GM23338 (cell line): ENCODE data around the gene TMEM213.

Source experiments
- CREB1 ChIP-seq: fragments of 250-450 bp; sonication (Bioruptor Pico); IDR thresholded peaks from 2 replicates; pipeline ENCODE4 v1.5.0; 2020; ENCODE audit warnings: low read depth, mild to moderate bottlenecking, moderate library complexity
- CTCF ChIP-seq, 2 experiments: fragments of 200-600 bp in 1 of 2; sonication (generic) in 1 of 2; conservative IDR thresholded peaks; 2 replicates each; pipeline versions ENCODE4 v1.5.1 to v1.6.1; 2016 to 2017; ENCODE audit warnings: antibody characterized with exemption in 2 of 2, low read depth in 2 of 2, mild to moderate bottlenecking in 2 of 2, moderate library complexity in 1 of 2
- ETS1 ChIP-seq: IDR thresholded peaks from 2 replicates; pipeline ENCODE4 v1.6.1; 2016; ENCODE audit warnings: antibody characterized with exemption
- EZH2 ChIP-seq: fragments of 200-600 bp; sonication (generic); IDR thresholded peaks from one replicate; pipeline ENCODE4 v1.8.0; 2017; ENCODE audit warnings: antibody characterized with exemption, mild to moderate bottlenecking, low read depth; ENCODE audit not compliant: unreplicated experiment
- EZH2phosphoT487 ChIP-seq: fragments of 200-600 bp; sonication (generic); IDR thresholded peaks from one replicate; pipeline ENCODE4 v1.8.1; 2018; ENCODE audit warnings: antibody characterized with exemption; ENCODE audit not compliant: unreplicated experiment
- JUNB ChIP-seq: IDR thresholded peaks from one replicate; pipeline ENCODE4 v1.6.1; 2016; ENCODE audit warnings: antibody characterized with exemption; ENCODE audit not compliant: unreplicated experiment
- NANOG ChIP-seq: IDR thresholded peaks from 2 replicates; pipeline ENCODE4 v1.6.1; 2016; ENCODE audit warnings: antibody characterized with exemption, borderline replicate concordance
- POLR2AphosphoS5 ChIP-seq: IDR thresholded peaks from 2 replicates; pipeline ENCODE4 v1.6.1; 2016; ENCODE audit warnings: antibody characterized with exemption, low read depth
- REST ChIP-seq: IDR thresholded peaks from one replicate; pipeline ENCODE4 v1.6.1; 2018; ENCODE audit warnings: antibody characterized with exemption; ENCODE audit not compliant: unreplicated experiment
- STAT1 ChIP-seq: IDR thresholded peaks from one replicate; pipeline ENCODE4 v1.6.1; 2016; ENCODE audit warnings: antibody characterized with exemption; ENCODE audit not compliant: unreplicated experiment
- ZNF114 ChIP-seq: fragments of 250-450 bp; sonication (Bioruptor Pico); IDR thresholded peaks from 2 replicates; pipeline ENCODE4 v1.5.0; 2020; ENCODE audit warnings: mild to moderate bottlenecking, moderate library complexity
- ZNF331 ChIP-seq: fragments of 250-450 bp; sonication (Bioruptor Pico); IDR thresholded peaks from 2 replicates; pipeline ENCODE4 v1.5.0; 2020; ENCODE audit warnings: low read depth, mild to moderate bottlenecking, moderate library complexity
- ZNF462 ChIP-seq: fragments of 250-450 bp; sonication (Bioruptor Pico); IDR thresholded peaks from 2 replicates; pipeline ENCODE4 v1.5.0; 2020; ENCODE audit warnings: mild to moderate bottlenecking, moderate library complexity

GRCh38 chr7:138796038-138796615 is 1.7 kb upstream of the TMEM213 start:
- no peak for TF ChIP-seq STAT1
- no peak for TF ChIP-seq POLR2AphosphoS5
- TF ChIP-seq CTCF (conservative IDR thresholded peaks at IDR 0.05; ENCODE audit: low read depth in 2 of 2), result no peak
- no peak for TF ChIP-seq EZH2
- no peak for TF ChIP-seq EZH2phosphoT487
- TF ChIP-seq CREB1 (CRISPR knock-in tag), result no peak
- no peak for TF ChIP-seq REST
- no peak for TF ChIP-seq ZNF114 (CRISPR knock-in tag)
- no peak for TF ChIP-seq ETS1
- TF ChIP-seq JUNB, result no peak
- TF ChIP-seq NANOG, result no peak
- no peak for TF ChIP-seq ZNF462
- no peak for TF ChIP-seq ZNF331 (CRISPR knock-in tag)
